Measurements from ENCODE around the gene GALNT9.
"Not testable (repeated sequence)": the region's sequence is repeated elsewhere in the genome, so short reads cannot be mapped to it uniquely, and the experiment has no call there.

GALNT9 gene

GRCh38 chr12:132296063-132296462 is 33.3 kb downstream of the GALNT9 start:
- H3K4me3 ChIP-seq (ENCODE audit: low read depth, low read length), result no peak overlapping the region
- ChIA-PET CTCF (no interaction called here), POLR2A (no interaction called here)
- TF ChIP-seq CTCF (IDR thresholded peaks at IDR 0.05; ENCODE audit: insufficient read depth, low read length, missing control alignments), result no peak
- DNase-seq (ENCODE audit: low read depth, low spot score), result no peak

- POLR2A ChIA-PET; DNase-seq (ENCODE audit: low read depth, low spot score); CTCF ChIA-PET; H3K4me3 ChIP-seq (ENCODE audit: low read depth, low read length): not testable (repeated sequence)
Measured at GRCh38 chr12:132295561-132295960, 33.8 kb downstream of the GALNT9 start.

- ChIA-PET CTCF (no interaction called here), POLR2A (no interaction called here)
- H3K4me3 ChIP-seq (ENCODE audit: low read depth, low read length), result no peak overlapping the region
- TF ChIP-seq CTCF (IDR thresholded peaks at IDR 0.05; ENCODE audit: insufficient read depth, low read length, missing control alignments), result no peak
- DNase-seq (ENCODE audit: low read depth, low spot score), result no peak
Measured at GRCh38 chr12:132295101-132295526, 34.3 kb downstream of the GALNT9 start.

- no peak for TF ChIP-seq CTCF (IDR thresholded peaks at IDR 0.05; ENCODE audit: insufficient read depth, low read length, missing control alignments)
- no peak overlapping the region for H3K4me3 ChIP-seq (ENCODE audit: low read depth, low read length)
- POLR2A ChIA-PET, result no interaction called here
- no peak for DNase-seq (ENCODE audit: low read depth, low spot score)
- CTCF ChIA-PET, result no interaction called here
Measured at GRCh38 chr12:132294121-132295034, 35.0 kb downstream of the GALNT9 start.

- no peak for TF ChIP-seq CTCF (IDR thresholded peaks at IDR 0.05; ENCODE audit: insufficient read depth, low read length, missing control alignments)
- H3K4me3 ChIP-seq (ENCODE audit: low read depth, low read length), result no peak overlapping the region
- CTCF ChIA-PET, result no interaction called here
- POLR2A ChIA-PET, result no interaction called here
- no peak for DNase-seq (ENCODE audit: low read depth, low spot score)
Measured at GRCh38 chr12:132292328-132293319, 36.8 kb downstream of the GALNT9 start.

GRCh38 chr12:132291402-132292175 is 37.8 kb downstream of the GALNT9 start:
- CTCF ChIA-PET, result no interaction called here
- no peak for DNase-seq (ENCODE audit: low read depth, low spot score)

More at GRCh38 chr12:132291402-132292175, 37.8 kb downstream of the GALNT9 start:
- TF ChIP-seq CTCF (IDR thresholded peaks at IDR 0.05; ENCODE audit: insufficient read depth, low read length, missing control alignments), result no peak
- POLR2A ChIA-PET, result no interaction called here
- no peak overlapping the region for H3K4me3 ChIP-seq (ENCODE audit: low read depth, low read length)

All from AG04449 (cell line).